ENCODE data around the gene TNFRSF1A.

Gene TNFRSF1A

GRCh38 chr12:6377667-6377994, 35.8 kb upstream of the TNFRSF1A start:
- peaks cover 37% of the 10 kb centered on the region for H3K4me1 Mint-ChIP-seq (ENCODE audit: low read depth)
- H3K9me3 Mint-ChIP-seq (ENCODE audit: low read depth): no peaks in the 10 kb centered on the region
- no peaks in the 10 kb centered on the region for H3K27me3 Mint-ChIP-seq
- no peak overlapping the region for H3K27ac Mint-ChIP-seq
- H3K4me3 Mint-ChIP-seq: peak overlapping the region; percentile 75
- H3K36me3 Mint-ChIP-seq: no peaks in the 10 kb centered on the region

GRCh38 chr12:6376870-6377666, 35.2 kb upstream of the TNFRSF1A start:
- Mint-ChIP-seq H3K27me3 (no peaks in the 10 kb centered on the region), H3K4me3 (peak overlapping the region; percentile 75), H3K9me3 (ENCODE audit: low read depth) (no peaks in the 10 kb centered on the region), H3K36me3 (no peaks in the 10 kb centered on the region), H3K4me1 (ENCODE audit: low read depth) (peaks cover 41% of the 10 kb centered on the region), H3K27ac (peak overlapping the region; percentile 61)

- peaks cover 39% of the 10 kb centered on the region for H3K4me1 Mint-ChIP-seq (ENCODE audit: low read depth)
- no peaks in the 10 kb centered on the region for H3K27me3 Mint-ChIP-seq
- no peaks in the 10 kb centered on the region for H3K36me3 Mint-ChIP-seq
- H3K27ac Mint-ChIP-seq: peak overlapping the region; percentile 61
- H3K4me3 Mint-ChIP-seq: peak overlapping the region; percentile 75
- H3K9me3 Mint-ChIP-seq (ENCODE audit: low read depth): no peaks in the 10 kb centered on the region
These were observed 34.4 kb upstream of the TNFRSF1A start for GRCh38 chr12:6376079-6376869.

GRCh38 chr12:6375269-6376078, 33.6 kb upstream of the TNFRSF1A start, which contains the start of gene SCNN1A:
TSS of gene SCNN1A (minus strand) at chr12:6375563. CDS start at chr12:6374783, 780 bp downstream.
- no peaks in the 10 kb centered on the region for H3K9me3 Mint-ChIP-seq (ENCODE audit: low read depth)
- H3K4me3 Mint-ChIP-seq: peak within 1 kb of the TSS; percentile 75
- no peaks in the 10 kb centered on the region for H3K36me3 Mint-ChIP-seq
- peak within 1 kb of the TSS; percentile 34 for H3K27ac Mint-ChIP-seq
- H3K27me3 Mint-ChIP-seq: no peaks in the 10 kb centered on the region
- H3K4me1 Mint-ChIP-seq (ENCODE audit: low read depth): peaks cover 39% of the 10 kb centered on the region

- H3K36me3 Mint-ChIP-seq: no peaks in the 10 kb centered on the region
- H3K27me3 Mint-ChIP-seq: no peaks in the 10 kb centered on the region
- no peak overlapping the region for H3K4me3 Mint-ChIP-seq
- peaks cover 39% of the 10 kb centered on the region for H3K4me1 Mint-ChIP-seq (ENCODE audit: low read depth)
- H3K27ac Mint-ChIP-seq: no peak overlapping the region
- H3K9me3 Mint-ChIP-seq (ENCODE audit: low read depth): no peaks in the 10 kb centered on the region
These were observed 32.9 kb upstream of the TNFRSF1A start for GRCh38 chr12:6374786-6375160.

GRCh38 chr12:6374028-6374785, 32.3 kb upstream of the TNFRSF1A start:
- no peaks in the 10 kb centered on the region for H3K36me3 Mint-ChIP-seq
- H3K9me3 Mint-ChIP-seq (ENCODE audit: low read depth): no peaks in the 10 kb centered on the region
- H3K4me1 Mint-ChIP-seq (ENCODE audit: low read depth): peaks cover 39% of the 10 kb centered on the region
- H3K4me3 Mint-ChIP-seq: no peak overlapping the region
- H3K27me3 Mint-ChIP-seq: no peaks in the 10 kb centered on the region
- no peak overlapping the region for H3K27ac Mint-ChIP-seq

GRCh38 chr12:6373022-6373787, 31.3 kb upstream of the TNFRSF1A start:
- no peaks in the 10 kb centered on the region for H3K36me3 Mint-ChIP-seq
- H3K4me3 Mint-ChIP-seq: no peak overlapping the region
- H3K4me1 Mint-ChIP-seq (ENCODE audit: low read depth): peaks cover 45% of the 10 kb centered on the region
- peak overlapping the region; percentile 84 for H3K27ac Mint-ChIP-seq
- no peaks in the 10 kb centered on the region for H3K27me3 Mint-ChIP-seq
- no peaks in the 10 kb centered on the region for H3K9me3 Mint-ChIP-seq (ENCODE audit: low read depth)

- no peaks in the 10 kb centered on the region for H3K36me3 Mint-ChIP-seq
- H3K4me1 Mint-ChIP-seq (ENCODE audit: low read depth): peaks cover 46% of the 10 kb centered on the region
- no peak overlapping the region for H3K4me3 Mint-ChIP-seq
- H3K27ac Mint-ChIP-seq: peak overlapping the region; percentile 84
- no peaks in the 10 kb centered on the region for H3K27me3 Mint-ChIP-seq
- no peaks in the 10 kb centered on the region for H3K9me3 Mint-ChIP-seq (ENCODE audit: low read depth)
These were observed 30.6 kb upstream of the TNFRSF1A start for GRCh38 chr12:6372403-6373003.

- H3K36me3 Mint-ChIP-seq: no peaks in the 10 kb centered on the region
- H3K4me3 Mint-ChIP-seq: no peak overlapping the region
- H3K4me1 Mint-ChIP-seq (ENCODE audit: low read depth): peaks cover 39% of the 10 kb centered on the region
- no peaks in the 10 kb centered on the region for H3K27me3 Mint-ChIP-seq
- H3K27ac Mint-ChIP-seq: no peak overlapping the region
- no peaks in the 10 kb centered on the region for H3K9me3 Mint-ChIP-seq (ENCODE audit: low read depth)
These were observed 29.3 kb upstream of the TNFRSF1A start for GRCh38 chr12:6370994-6371754.

- Mint-ChIP-seq H3K9me3 (ENCODE audit: low read depth) (no peaks in the 10 kb centered on the region), H3K4me1 (ENCODE audit: low read depth) (peaks cover 34% of the 10 kb centered on the region), H3K27me3 (no peaks in the 10 kb centered on the region), H3K4me3 (no peak overlapping the region), H3K27ac (no peak overlapping the region), H3K36me3 (no peaks in the 10 kb centered on the region)
These were observed 28.7 kb upstream of the TNFRSF1A start for GRCh38 chr12:6370576-6370935.

- Mint-ChIP-seq H3K27ac (no peak overlapping the region), H3K36me3 (no peaks in the 10 kb centered on the region), H3K9me3 (ENCODE audit: low read depth) (no peaks in the 10 kb centered on the region), H3K27me3 (no peaks in the 10 kb centered on the region), H3K4me1 (ENCODE audit: low read depth) (peaks cover 34% of the 10 kb centered on the region), H3K4me3 (no peak overlapping the region)
These were observed 28.2 kb upstream of the TNFRSF1A start for GRCh38 chr12:6369916-6370575.

- Mint-ChIP-seq H3K4me1 (ENCODE audit: low read depth) (peaks cover 37% of the 10 kb centered on the region), H3K27ac (peak overlapping the region; percentile 28), H3K36me3 (no peaks in the 10 kb centered on the region), H3K27me3 (no peaks in the 10 kb centered on the region), H3K4me3 (no peak overlapping the region), H3K9me3 (ENCODE audit: low read depth) (no peaks in the 10 kb centered on the region)
These were observed 27.1 kb upstream of the TNFRSF1A start for GRCh38 chr12:6368906-6369525.
